Subcutaneous preadipocyte (primary cell): Measurements from ENCODE around the gene DLK1. TPM values are rescaled to one million over a fixed set of nuclear protein-coding genes. Genes with fewer than 3 reads are reported as not detected.

ENCODE experiments used
- total RNA-seq: library from RNA; depleted of rRNA; stranded (reverse); fragments of >200 nt; gene quantifications from 2 replicates; pipeline ENCODE4 v1.2.3, GENCODE V29; 2012

The DLK1 gene
- total RNA-seq = not detected in 2 replicates

GRCh38 chr14:100726550-100727085, at the start of gene DLK1:
Gene DLK1 (plus strand): TSS chr14:100726892. CDS start chr14:100727069, 177 bp downstream.

Other genes with a start within 250 kb of the DLK1 start
- 0.73 and 1.2 TPM in 2 replicates for gene BEGAIN, start 139.5 kb upstream of the DLK1 start, total RNA-seq
- 166 and 169 TPM in 2 replicates for gene MEG3, start 99.2 kb downstream of the DLK1 start, total RNA-seq
- gene RTL1, start 176.8 kb downstream of the DLK1 start, total RNA-seq = not detected in 2 replicates